ENCODE results near the gene SCNN1A.

SCNN1A gene

DNA sequence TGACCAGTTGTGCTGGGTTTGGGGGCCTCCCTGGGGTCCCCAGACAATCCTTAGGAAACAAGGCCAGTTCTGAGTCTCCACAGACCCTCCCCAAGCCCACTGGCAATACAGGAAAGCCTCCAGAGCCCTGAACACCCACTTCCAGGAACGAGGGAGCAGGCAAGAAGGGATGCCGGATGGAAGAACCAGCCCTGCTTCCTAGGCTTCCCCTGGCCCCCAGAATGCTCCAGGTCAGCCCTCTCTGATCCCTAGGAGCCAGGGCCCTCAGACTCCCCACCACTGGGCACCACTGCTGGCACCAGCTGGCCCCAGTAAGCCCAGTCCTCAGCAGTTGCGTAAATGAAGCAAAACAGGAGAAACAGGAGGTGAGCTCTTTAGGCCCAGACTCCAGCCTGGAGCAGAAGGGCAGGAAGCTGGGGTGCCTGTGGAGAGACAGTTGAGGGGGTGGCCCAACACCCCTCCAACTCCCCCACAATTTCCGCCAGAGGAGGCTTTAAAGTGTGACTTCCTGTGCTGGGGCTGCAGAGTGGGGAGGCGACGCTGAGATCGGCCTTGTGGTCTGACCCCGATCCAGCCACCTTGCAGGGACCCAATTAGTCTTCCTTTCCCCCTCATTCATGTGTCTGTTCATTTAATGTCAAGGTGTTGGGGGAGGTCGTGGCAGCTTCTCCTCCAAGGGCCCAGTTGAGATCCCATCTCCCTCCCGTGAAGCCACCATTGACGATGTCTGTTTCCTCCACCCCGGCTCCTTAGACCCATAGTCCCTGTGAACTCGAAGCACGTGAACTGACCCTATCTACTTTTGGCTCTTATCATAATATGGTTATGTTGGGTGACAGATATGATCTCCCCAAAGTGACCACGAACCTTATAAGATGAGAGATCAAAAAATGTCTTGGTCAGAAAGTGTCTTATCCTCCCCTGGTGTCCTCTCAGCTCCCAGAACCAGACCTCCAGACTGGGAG is 38.2 kb downstream of the SCNN1A start:
- no peak for DNase-seq (ENCODE audit: low read depth)

DNA sequence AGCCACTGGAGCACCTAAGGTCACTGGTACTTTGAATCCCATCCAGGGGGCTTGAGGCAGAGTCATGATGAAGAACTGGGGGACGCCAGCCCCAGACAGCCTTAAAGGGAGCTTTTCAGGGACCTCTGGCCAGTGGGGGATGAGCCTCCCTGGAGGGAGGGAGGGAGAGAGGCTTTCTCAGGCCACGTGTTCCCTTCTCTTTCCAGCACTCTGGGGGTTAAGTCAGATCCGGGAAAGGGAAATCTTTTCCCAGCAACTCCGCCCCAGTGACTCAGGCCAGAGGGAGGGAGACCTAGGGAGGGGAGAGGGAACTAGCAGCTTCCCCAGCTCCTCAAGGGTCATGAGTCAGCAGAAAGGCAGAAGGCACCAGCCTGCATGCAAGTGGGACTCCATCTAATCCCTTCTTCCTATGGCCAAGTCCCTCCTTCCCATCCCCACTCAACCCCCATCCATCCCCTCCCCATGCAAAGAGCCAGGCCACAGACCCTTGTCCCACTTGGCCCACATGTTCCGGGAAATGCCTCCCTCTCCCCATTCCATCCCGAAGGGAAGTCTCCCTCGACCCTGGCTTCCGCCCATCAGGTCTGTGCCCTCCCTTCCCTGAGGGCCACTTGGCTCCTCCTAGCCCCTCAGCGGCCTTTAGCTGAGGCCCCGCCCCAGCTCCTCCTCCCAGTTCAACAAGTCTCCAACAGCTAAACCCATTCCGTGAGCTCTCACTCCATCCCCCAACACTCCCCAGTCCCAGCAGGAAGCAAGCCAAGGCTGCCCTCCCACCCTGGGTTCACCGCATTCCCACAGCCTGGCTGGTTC is 39.1 kb downstream of the SCNN1A start:
- TF ChIP-seq, protein P1, sequence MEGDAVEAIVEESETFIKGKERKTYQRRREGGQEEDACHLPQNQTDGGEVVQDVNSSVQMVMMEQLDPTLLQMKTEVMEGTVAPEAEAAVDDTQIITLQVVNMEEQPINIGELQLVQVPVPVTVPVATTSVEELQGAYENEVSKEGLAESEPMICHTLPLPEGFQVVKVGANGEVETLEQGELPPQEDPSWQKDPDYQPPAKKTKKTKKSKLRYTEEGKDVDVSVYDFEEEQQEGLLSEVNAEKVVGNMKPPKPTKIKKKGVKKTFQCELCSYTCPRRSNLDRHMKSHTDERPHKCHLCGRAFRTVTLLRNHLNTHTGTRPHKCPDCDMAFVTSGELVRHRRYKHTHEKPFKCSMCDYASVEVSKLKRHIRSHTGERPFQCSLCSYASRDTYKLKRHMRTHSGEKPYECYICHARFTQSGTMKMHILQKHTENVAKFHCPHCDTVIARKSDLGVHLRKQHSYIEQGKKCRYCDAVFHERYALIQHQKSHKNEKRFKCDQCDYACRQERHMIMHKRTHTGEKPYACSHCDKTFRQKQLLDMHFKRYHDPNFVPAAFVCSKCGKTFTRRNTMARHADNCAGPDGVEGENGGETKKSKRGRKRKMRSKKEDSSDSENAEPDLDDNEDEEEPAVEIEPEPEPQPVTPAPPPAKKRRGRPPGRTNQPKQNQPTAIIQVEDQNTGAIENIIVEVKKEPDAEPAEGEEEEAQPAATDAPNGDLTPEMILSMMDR (conservative IDR thresholded peaks at IDR 0.05; ENCODE audit: control insufficient read depth, insufficient read depth, low read depth, low read length), result no peak
- H3K4me3 ChIP-seq (ENCODE audit: control insufficient read depth, low read depth, low read length), result peak overlapping the region; percentile 98
- peak; percentile 100 for DNase-seq (ENCODE audit: low read depth)

More for the DNA sequence above, 38.2 kb downstream of the SCNN1A start:
- TF ChIP-seq, protein P1 (conservative IDR thresholded peaks at IDR 0.05; ENCODE audit: control insufficient read depth, insufficient read depth, low read depth, low read length), result no peak
- peak overlapping the region; percentile 98 for H3K4me3 ChIP-seq (ENCODE audit: control insufficient read depth, low read depth, low read length)

DNA sequence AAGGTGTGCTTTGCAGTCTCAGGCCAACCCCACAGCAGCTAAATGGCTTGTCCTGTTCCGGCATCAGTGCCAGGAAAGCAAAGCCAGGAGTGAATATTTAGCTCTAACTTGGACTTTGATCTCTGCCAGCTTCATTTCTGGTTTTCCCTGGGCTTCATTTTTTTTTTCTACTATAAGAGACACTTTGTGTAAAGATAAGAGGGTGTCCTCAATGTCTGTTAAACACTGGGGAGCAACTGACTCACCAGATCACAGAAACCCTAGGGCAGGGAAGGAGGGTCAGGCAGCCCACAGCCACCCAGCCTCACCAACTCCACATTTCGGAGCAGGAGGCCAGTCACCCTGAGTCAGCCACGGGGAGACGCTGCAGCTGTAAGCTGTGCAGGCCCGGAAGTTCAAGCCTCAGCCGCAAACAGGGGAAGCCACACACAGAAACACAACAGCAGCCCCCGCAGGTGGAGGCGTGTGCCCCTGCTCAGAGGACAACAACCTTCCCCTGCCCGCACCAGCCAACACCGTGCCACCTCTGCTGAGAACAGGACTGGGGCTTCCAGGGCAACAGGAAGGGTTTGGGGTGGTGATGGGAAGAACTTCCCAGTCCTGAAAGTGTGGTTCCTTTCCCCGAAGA is 39.8 kb downstream of the SCNN1A start:
- peak; percentile 90 for DNase-seq (ENCODE audit: low read depth)
- H3K4me3 ChIP-seq (ENCODE audit: control insufficient read depth, low read depth, low read length), result peak overlapping the region; percentile 29
- TF ChIP-seq, protein P1 (conservative IDR thresholded peaks at IDR 0.05; ENCODE audit: control insufficient read depth, insufficient read depth, low read depth, low read length), result peak; percentile 54

DNA sequence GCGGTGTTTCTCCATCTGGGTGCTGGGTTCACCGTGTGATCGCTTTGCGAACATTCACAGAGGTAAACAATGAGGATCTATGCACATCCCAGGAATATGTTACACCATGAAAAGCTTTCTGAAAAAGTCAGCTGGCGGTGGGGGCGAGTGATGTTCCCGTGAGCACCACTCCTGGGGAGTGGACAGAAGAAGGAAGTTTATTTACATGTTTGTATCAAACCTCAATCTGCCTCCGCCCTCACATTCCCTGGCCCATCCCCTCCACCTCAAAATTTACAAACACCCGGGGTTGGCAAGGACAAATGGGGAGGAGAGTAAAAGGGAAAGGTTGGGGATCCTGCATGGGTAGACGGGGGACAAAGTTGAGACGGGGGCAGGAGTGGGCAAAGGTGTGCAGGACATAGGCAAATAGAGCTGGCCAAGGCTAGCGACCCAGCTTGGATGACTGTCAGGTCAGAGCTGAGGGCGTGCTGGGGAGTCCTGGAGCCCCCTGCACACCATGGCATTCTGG is 40.4 kb downstream of the SCNN1A start:
- peak; percentile 43 for DNase-seq (ENCODE audit: low read depth)
- peak overlapping the region; percentile 18 for H3K4me3 ChIP-seq (ENCODE audit: control insufficient read depth, low read depth, low read length)
- TF ChIP-seq, protein P1 (conservative IDR thresholded peaks at IDR 0.05; ENCODE audit: control insufficient read depth, insufficient read depth, low read depth, low read length), result no peak

DNA sequence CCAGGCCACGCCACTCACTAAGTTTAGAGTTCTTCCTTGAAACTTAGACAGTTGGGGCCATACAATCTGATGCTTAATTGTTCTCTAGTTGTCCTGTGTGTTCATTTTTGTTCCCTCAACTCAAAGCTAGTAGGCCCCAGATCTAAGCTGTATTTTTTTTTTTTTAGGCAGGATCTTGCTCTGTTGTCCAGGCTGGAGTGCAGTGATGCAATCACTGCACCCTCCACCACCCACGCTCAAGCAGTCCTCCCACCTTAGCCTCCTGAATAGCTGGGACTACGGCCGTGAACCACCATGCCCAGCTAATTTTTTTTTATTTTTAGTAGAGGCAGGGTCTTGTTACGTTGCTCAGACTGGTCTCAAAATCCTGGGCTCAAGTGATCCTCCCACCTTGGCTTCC is 41.0 kb downstream of the SCNN1A start:
- no peak for DNase-seq (ENCODE audit: low read depth)
- TF ChIP-seq, protein P1 (conservative IDR thresholded peaks at IDR 0.05; ENCODE audit: control insufficient read depth, insufficient read depth, low read depth, low read length), result no peak
- H3K4me3 ChIP-seq (ENCODE audit: control insufficient read depth, low read depth, low read length), result no peak overlapping the region

DNA sequence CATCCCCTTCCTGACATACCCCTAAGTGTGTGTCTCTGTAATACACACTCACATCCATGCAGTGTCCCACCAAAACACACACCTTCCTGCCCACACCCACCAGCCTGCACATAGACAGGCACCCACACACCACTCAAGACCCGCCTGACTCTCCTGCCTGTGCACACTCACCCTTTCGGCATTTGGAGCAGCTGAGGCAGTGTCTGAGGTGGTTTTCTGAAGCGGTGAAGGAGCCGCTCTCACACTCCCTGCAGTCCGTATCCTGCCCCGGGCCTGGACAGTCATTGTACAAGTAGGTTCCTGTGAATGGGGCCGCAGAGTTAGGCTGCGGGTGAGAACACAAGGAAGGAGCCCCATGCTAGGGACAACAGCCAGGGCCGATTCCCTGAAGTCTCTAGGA is 41.8 kb downstream of the SCNN1A start:
- TF ChIP-seq, protein P1 (conservative IDR thresholded peaks at IDR 0.05; ENCODE audit: control insufficient read depth, insufficient read depth, low read depth, low read length), result no peak
- H3K4me3 ChIP-seq (ENCODE audit: control insufficient read depth, low read depth, low read length), result no peak overlapping the region
- peak; percentile 77 for DNase-seq (ENCODE audit: low read depth)
